GM12878 (cell line): Measurements from ENCODE around the gene CCN6. TPM values are rescaled to one million over a fixed set of nuclear protein-coding genes. Genes with fewer than 3 reads are reported as not detected.

Experiments used
- ATAC-seq: fragments of 200-7000 bp; cut with Tn5 transposase; 3 replicates; pipeline ENCODE4 v1.9.1; 2020; ENCODE audit warnings: mild to moderate bottlenecking, moderate library complexity
- BruUV-seq: library from RNA; stranded (reverse); fragments of 400-500 nt; replicated peaks from 2 replicates; lab custom pipeline; 2021; lab: Mats Ljungman, UMichigan
- CTCF ChIA-PET: fragments of 300-600 bp; sonication (Branson Sonifier 250); formaldehyde crosslinking; extraction: SDS; loops from one replicate; lab custom pipeline; 2021; ENCODE audit warnings: inconsistent platforms; lab: Yijun Ruan, JAX
- POLR2A ChIA-PET: fragments of 350-600 bp; formaldehyde crosslinking; extraction: SDS; loops from one replicate; lab custom pipeline; 2021; ENCODE audit warnings: inconsistent platforms; lab: Charles Lee
- RAD21 ChIA-PET: fragments of 300-600 bp; sonication (Branson Sonifier 250); formaldehyde crosslinking; loops from one replicate; lab custom pipeline; 2023; ENCODE audit warnings: antibody characterized with exemption; ENCODE audit not compliant: unreplicated experiment; lab: Charles Lee
- SMC1A ChIA-PET: fragments of 300-600 bp; sonication (Branson Sonifier 250); formaldehyde crosslinking; loops from one replicate; lab custom pipeline; 2023; ENCODE audit not compliant: unreplicated experiment, uncharacterized antibody; lab: Charles Lee
- DNase-seq: peaks from one replicate; pipeline ENCODE4 v3.0.0-alpha.2; 2011; ENCODE audit warnings: low read depth, low spot score
- FAIRE-seq: peaks from 3 replicates; lab custom pipeline; 2011; peaks lifted over from hg19 to GRCh38; lab: Jason Lieb, UNC
- H2AFZ ChIP-seq: 2 replicates; pipeline ENCODE4 v1.6.0; 2011; ENCODE audit warnings: low read depth, low read length, control low read depth; ENCODE audit not compliant: control insufficient read depth
- H3K27ac ChIP-seq: 2 replicates; pipeline ENCODE4 v1.5.1; 2011; ENCODE audit warnings: control low read depth; ENCODE audit not compliant: control insufficient read depth, insufficient read depth
- H3K27me3 ChIP-seq, 2 experiments: replicated peaks in 1 of 2; 2 replicates each; pipeline versions ENCODE4 v1.6.0 to v1.6.1; 2011; ENCODE audit warnings: low read length in 1 of 2; ENCODE audit not compliant: control insufficient read depth in 2 of 2, insufficient read depth in 2 of 2
- H3K36me3 ChIP-seq, 2 experiments: 2 replicates each; pipeline ENCODE4 v1.5.1; 2011; ENCODE audit warnings: low read length in 1 of 2; ENCODE audit not compliant: control insufficient read depth in 2 of 2, insufficient read depth in 2 of 2
- H3K4me1 ChIP-seq: 2 replicates; pipeline ENCODE4 v1.6.1; 2011; ENCODE audit warnings: mild to moderate bottlenecking, low read length, moderate library complexity, mixed read lengths; ENCODE audit not compliant: control insufficient read depth, insufficient read depth
- H3K4me2 ChIP-seq: 2 replicates; pipeline ENCODE4 v1.6.0; 2011; ENCODE audit warnings: control low read depth; ENCODE audit not compliant: control insufficient read depth, insufficient read depth
- H3K4me3 ChIP-seq: fragments of 200-600 bp; sonication (generic); 2 replicates; pipeline ENCODE4 v1.5.1; 2016
- H3K79me2 ChIP-seq: 2 replicates; pipeline ENCODE4 v1.6.0; 2011; ENCODE audit warnings: low read length; ENCODE audit not compliant: control insufficient read depth, insufficient read depth
- H3K9ac ChIP-seq: 2 replicates; pipeline ENCODE4 v1.8.0; 2011; ENCODE audit warnings: low read length, control low read depth, mixed read lengths; ENCODE audit not compliant: control insufficient read depth, insufficient read depth
- H3K9me3 ChIP-seq: replicated peaks from 3 replicates; pipeline ENCODE4 v1.5.1; 2011; ENCODE audit warnings: mild to moderate bottlenecking, low read length; ENCODE audit not compliant: control insufficient read depth, insufficient read depth
- H4K20me1 ChIP-seq: 2 replicates; pipeline ENCODE4 v1.6.0; 2011; ENCODE audit not compliant: control insufficient read depth, insufficient read depth
- CREB1 ChIP-seq: IDR thresholded peaks from 2 replicates; pipeline ENCODE4 v1.6.1; 2012; ENCODE audit warnings: low read depth, mild to moderate bottlenecking, inconsistent platforms
- FOS ChIP-seq: IDR thresholded peaks from 3 replicates; pipeline ENCODE4 v1.6.1; 2011; ENCODE audit warnings: borderline replicate concordance; ENCODE audit not compliant: insufficient read length; ENCODE audit errors: extremely low read depth
- IRF3 ChIP-seq: fragments of 450-650 bp; IDR thresholded peaks from 2 replicates; pipeline ENCODE4 v1.6.1; 2014; ENCODE audit warnings: mild to moderate bottlenecking
- IRF5 ChIP-seq: fragments of 450-650 bp; IDR thresholded peaks from 2 replicates; pipeline ENCODE4 v1.6.1; 2017; ENCODE audit warnings: borderline replicate concordance
- SMARCA5 ChIP-seq: fragments of 450-650 bp; IDR thresholded peaks from 2 replicates; pipeline ENCODE4 v1.6.1; 2017; ENCODE audit warnings: mild to moderate bottlenecking
- TARDBP ChIP-seq: IDR thresholded peaks from 2 replicates; pipeline ENCODE4 v1.6.1; 2016; ENCODE audit warnings: borderline replicate concordance
- WGBS: methylation state at CpG from one replicate; pipeline ENCODE4 v1.1.6; 2016; ENCODE audit warnings: low lambda C conversion rate; ENCODE audit not compliant: insufficient replicate concordance, insufficient coverage; ENCODE audit errors: missing lambda C conversion rate; 5-methylcytosine and 5-hydroxymethylcytosine counted together
- in situ Hi-C: fragments of 300-500 bp; cut with MboI; formaldehyde crosslinking; loops from 9 replicates; pipeline ENCODE4 v1.14.3; 2018; ENCODE audit warnings: mixed read lengths
- intact Hi-C: fragments of 100-400 bp; cut with micrococcal nuclease; formaldehyde crosslinking; loops from one replicate; pipeline ENCODE4 v1.14.2; 2022; ENCODE audit not compliant: unreplicated experiment
- polyA plus RNA-seq, 11 experiments: library from polyadenylated mRNA; depleted of rRNA in 4 of 11; unstranded in 6 of 11; stranded (reverse) in 5 of 11; fragments of >200 nt; fragmentation: Nextera tagmentation in 4 of 11; fragmentation: Illumina TruSeq in 1 of 11; extraction: Ambion mirVana in 4 of 11; extraction: Trizol in 1 of 11; gene quantifications; 1 replicate in 1 of 11; 2 replicates in 10 of 11; pipeline versions ENCODE4 v1.2.1 to v1.2.3, GENCODE V29; 2011 to 2016; ENCODE audit warnings: inconsistent platforms in 2 of 11, missing spikeins in 2 of 11, low read depth in 1 of 11
- total RNA-seq, 4 experiments: library from RNA; depleted of rRNA in 3 of 4; stranded (reverse); fragments of >200 nt in 3 of 4; fragmentation: Illumina TruSeq in 1 of 4; extraction: Trizol in 1 of 4; gene quantifications; 2 replicates each; pipeline versions ENCODE4 v1.2.1 to v1.2.3, GENCODE V29; 2013 to 2021

The CCN6 gene
- total and polyA plus RNA-seq, 10 of the 15 experiments (the other 5 are each of a cell fraction or from before 2014, with no cell fraction given) = 0.05 to 0.24 (median 0.19) TPM; not detected in 5

GRCh38 chr6:112040956-112041355, 12.9 kb upstream of the CCN6 start:
- Histone ChIP-seq H3K4me2 (no peak overlapping the region), H3K9me3 (no peaks in the 10 kb centered on the region), H3K27ac (no peak overlapping the region), H3K9ac (no peak overlapping the region), H3K27me3 (no peaks in the 10 kb centered on the region), H3K4me3 (no peak overlapping the region), H3K36me3 (no peaks in the 10 kb centered on the region), H2AFZ (no peak overlapping the region), H3K79me2 (no peaks in the 10 kb centered on the region), H3K4me1 (no peaks in the 10 kb centered on the region), H4K20me1 (no peaks in the 10 kb centered on the region)
- intact Hi-C loops = loop anchor here (5.0 kb wide), 4 partner anchors 264 to 674 kb away; no protein-coding TSS in a partner anchor
- BruUV-seq = no TSS peak
- in situ Hi-C loops = no loop called here
- CTCF ChIA-PET = interaction anchor here (0.8 to 9.4 kb wide), 21 partner anchors 9 to 1030 kb away, joined by 3 to 96 read pairs (median 4); a partner anchor contains a TSS
- 47% methylated on average over 1 of the region's 1 CpG for WGBS
- TF ChIP-seq IRF3 = no peak
- no peak for TF ChIP-seq CREB1
- no peak for TF ChIP-seq FOS
- no peak for TF ChIP-seq SMARCA5
- TF ChIP-seq TARDBP = no peak
- no peak for TF ChIP-seq IRF5
- DNase-seq = no peak
- no peak for FAIRE-seq
- SMC1A ChIA-PET = interaction anchor here (0.6 to 6.6 kb wide), 12 partner anchors 9 to 782 kb away, joined by 3 to 54 read pairs (median 4); a partner anchor contains a TSS
- POLR2A ChIA-PET = interaction anchor here (1.1 kb wide), 1 partner anchor 332 kb away, joined by 4 read pairs; no protein-coding TSS in a partner anchor
- ATAC-seq = no peak
- RAD21 ChIA-PET = interaction anchor here (0.7 to 3.4 kb wide), 11 partner anchors 10 to 782 kb away, joined by 3 to 40 read pairs (median 6); a partner anchor contains a TSS
